Measurements from ENCODE around the gene TNFAIP8L3. TPM values are rescaled to one million over a fixed set of nuclear protein-coding genes. Genes with fewer than 3 reads are reported as not detected.

Gene TNFAIP8L3
- total RNA-seq, 1 experiment from 2014 or later, result 0.20 TPM

DNA sequence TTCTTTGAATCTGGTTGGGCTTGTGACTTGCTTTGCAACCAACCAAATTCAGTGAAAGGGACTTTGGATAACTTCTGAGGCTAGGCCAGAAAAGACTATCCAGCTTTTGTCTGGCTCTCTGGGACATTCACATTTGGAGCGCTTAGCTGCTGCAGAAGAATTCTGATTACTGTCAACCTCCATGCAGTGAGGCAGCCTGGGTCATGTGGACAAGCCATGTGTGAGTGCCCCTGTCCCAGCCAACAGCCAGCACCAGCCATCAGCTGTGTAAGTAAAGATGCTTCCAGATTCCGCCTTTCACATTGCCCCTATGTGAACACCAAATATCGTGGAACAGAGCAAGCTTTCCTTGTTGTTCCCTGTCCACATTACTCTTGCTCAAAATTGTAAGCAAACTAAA lies 12.9 kb upstream of the TNFAIP8L3 start:
- TF ChIP-seq EZH2 (IDR thresholded peaks at IDR 0.05; ENCODE audit: low read depth), result no peak
- TF ChIP-seq, protein P1, sequence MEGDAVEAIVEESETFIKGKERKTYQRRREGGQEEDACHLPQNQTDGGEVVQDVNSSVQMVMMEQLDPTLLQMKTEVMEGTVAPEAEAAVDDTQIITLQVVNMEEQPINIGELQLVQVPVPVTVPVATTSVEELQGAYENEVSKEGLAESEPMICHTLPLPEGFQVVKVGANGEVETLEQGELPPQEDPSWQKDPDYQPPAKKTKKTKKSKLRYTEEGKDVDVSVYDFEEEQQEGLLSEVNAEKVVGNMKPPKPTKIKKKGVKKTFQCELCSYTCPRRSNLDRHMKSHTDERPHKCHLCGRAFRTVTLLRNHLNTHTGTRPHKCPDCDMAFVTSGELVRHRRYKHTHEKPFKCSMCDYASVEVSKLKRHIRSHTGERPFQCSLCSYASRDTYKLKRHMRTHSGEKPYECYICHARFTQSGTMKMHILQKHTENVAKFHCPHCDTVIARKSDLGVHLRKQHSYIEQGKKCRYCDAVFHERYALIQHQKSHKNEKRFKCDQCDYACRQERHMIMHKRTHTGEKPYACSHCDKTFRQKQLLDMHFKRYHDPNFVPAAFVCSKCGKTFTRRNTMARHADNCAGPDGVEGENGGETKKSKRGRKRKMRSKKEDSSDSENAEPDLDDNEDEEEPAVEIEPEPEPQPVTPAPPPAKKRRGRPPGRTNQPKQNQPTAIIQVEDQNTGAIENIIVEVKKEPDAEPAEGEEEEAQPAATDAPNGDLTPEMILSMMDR (conservative IDR thresholded peaks at IDR 0.05), result no peak
- ChIA-PET CTCF (no interaction called here), POLR2A (ENCODE audit: unreplicated experiment) (no interaction called here)
- H3K4me3 ChIP-seq, result no peak overlapping the region
- intact Hi-C loops (cut with micrococcal nuclease; ENCODE audit: unreplicated experiment), result no loop called here
- H4K20me1 ChIP-seq (ENCODE audit: insufficient read depth), result no peaks in the 10 kb centered on the region
- no peaks in the 10 kb centered on the region for H3K9me2 ChIP-seq (ENCODE audit: insufficient read depth)
- no peaks in the 10 kb centered on the region for H3K27me3 ChIP-seq (ENCODE audit: insufficient read depth, low read depth)
- H3K27ac ChIP-seq, result no peak overlapping the region
- no peaks in the 10 kb centered on the region for H3K9me3 ChIP-seq (ENCODE audit: insufficient read depth, low read depth)
- no peak for DNase-seq
- no peaks in the 10 kb centered on the region for H3K36me3 ChIP-seq (ENCODE audit: low read depth)
- no peaks in the 10 kb centered on the region for H3K4me1 ChIP-seq (replicated peaks; ENCODE audit: insufficient read depth)
- no peaks in the 10 kb centered on the region for H3K79me2 ChIP-seq (ENCODE audit: low read depth)
- no peak overlapping the region for H3K4me2 ChIP-seq
- no peak overlapping the region for H2AFZ ChIP-seq
- no peaks in the 10 kb centered on the region for H3F3A ChIP-seq (ENCODE audit: insufficient read depth, low read depth)
- BruUV-seq (replicated peaks), result no TSS peak

DNA sequence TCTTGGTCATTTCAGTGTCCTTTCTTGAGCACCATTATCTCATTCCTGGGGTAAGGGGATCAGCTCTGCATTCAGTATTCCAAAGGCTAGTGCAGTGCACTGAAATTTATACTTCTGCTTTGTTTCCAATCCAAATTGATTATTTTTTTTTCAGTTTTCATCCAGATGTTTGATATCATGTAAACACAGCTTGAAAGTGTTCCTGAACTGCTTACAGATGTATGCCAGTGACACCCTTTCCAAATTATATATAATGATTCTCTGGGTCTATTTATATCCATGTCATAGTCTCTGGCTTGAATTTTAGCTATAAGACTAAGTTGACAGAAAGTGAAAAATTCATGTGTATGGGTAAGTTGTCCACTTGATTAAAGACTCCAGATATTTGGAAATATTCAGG lies 11.8 kb upstream of the TNFAIP8L3 start:
- no peak overlapping the region for H3K4me3 ChIP-seq
- no TSS peak for BruUV-seq (replicated peaks)
- no peaks in the 10 kb centered on the region for H3K79me2 ChIP-seq (ENCODE audit: low read depth)
- TF ChIP-seq EZH2 (IDR thresholded peaks at IDR 0.05; ENCODE audit: low read depth), result no peak
- TF ChIP-seq, protein P1 (conservative IDR thresholded peaks at IDR 0.05), result no peak
- no peaks in the 10 kb centered on the region for H3K9me2 ChIP-seq (ENCODE audit: insufficient read depth)
- H3F3A ChIP-seq (ENCODE audit: insufficient read depth, low read depth), result no peaks in the 10 kb centered on the region
- H3K9me3 ChIP-seq (ENCODE audit: insufficient read depth, low read depth), result no peaks in the 10 kb centered on the region
- H2AFZ ChIP-seq, result no peak overlapping the region
- H3K4me1 ChIP-seq (replicated peaks; ENCODE audit: insufficient read depth), result no peaks in the 10 kb centered on the region
- ChIA-PET POLR2A (ENCODE audit: unreplicated experiment) (no interaction called here), CTCF (no interaction called here)
- intact Hi-C loops (cut with micrococcal nuclease; ENCODE audit: unreplicated experiment), result no loop called here
- no peaks in the 10 kb centered on the region for H3K27me3 ChIP-seq (ENCODE audit: insufficient read depth, low read depth)
- DNase-seq, result no peak
- H3K4me2 ChIP-seq, result no peak overlapping the region
- H4K20me1 ChIP-seq (ENCODE audit: insufficient read depth), result no peaks in the 10 kb centered on the region
- H3K36me3 ChIP-seq (ENCODE audit: low read depth), result no peaks in the 10 kb centered on the region
- H3K27ac ChIP-seq, result no peak overlapping the region

DNA sequence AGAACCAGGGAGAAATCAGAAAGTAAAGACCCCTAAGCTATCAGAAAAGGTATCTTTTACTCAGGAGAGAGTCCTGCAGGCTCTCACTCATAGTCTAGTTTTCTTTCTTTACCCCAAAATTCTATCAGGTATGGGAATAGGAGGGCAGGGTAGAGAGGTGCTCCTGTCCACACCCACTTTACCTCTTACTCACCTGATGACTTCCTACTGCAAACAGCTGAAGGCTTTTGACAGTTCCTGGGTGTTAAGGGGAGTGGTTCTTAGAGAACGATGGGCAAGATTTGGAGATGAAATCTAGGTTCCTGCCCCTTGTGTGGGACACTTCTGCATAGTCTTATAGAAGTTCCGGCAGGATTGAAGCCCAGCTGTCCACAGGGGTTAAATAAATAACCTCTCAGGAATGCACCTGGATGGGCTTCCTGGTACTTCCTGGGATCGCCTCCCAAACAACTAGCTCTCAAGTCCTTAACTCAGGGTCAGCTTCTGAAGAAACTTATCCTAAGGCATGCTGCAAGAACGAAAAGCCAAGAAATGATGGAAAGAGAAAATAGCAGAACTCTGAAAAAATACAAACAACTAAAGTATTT lies 10.8 kb upstream of the TNFAIP8L3 start:
- Histone ChIP-seq H3K9me3 (ENCODE audit: insufficient read depth, low read depth) (no peaks in the 10 kb centered on the region), H2AFZ (no peak overlapping the region), H3K4me2 (no peak overlapping the region), H3K79me2 (ENCODE audit: low read depth) (no peaks in the 10 kb centered on the region), H3K4me3 (no peak overlapping the region), H3K36me3 (ENCODE audit: low read depth) (no peaks in the 10 kb centered on the region), H3K4me1 (replicated peaks; ENCODE audit: insufficient read depth) (no peaks in the 10 kb centered on the region), H3K9me2 (ENCODE audit: insufficient read depth) (no peaks in the 10 kb centered on the region), H3F3A (ENCODE audit: insufficient read depth, low read depth) (no peaks in the 10 kb centered on the region), H3K27ac (no peak overlapping the region), H4K20me1 (ENCODE audit: insufficient read depth) (no peaks in the 10 kb centered on the region), H3K27me3 (ENCODE audit: insufficient read depth, low read depth) (no peaks in the 10 kb centered on the region)
- ChIA-PET POLR2A (ENCODE audit: unreplicated experiment) (no interaction called here), CTCF (no interaction called here)
- BruUV-seq (replicated peaks), result no TSS peak
- DNase-seq, result no peak
- TF ChIP-seq EZH2 (IDR thresholded peaks at IDR 0.05; ENCODE audit: low read depth), result no peak
- TF ChIP-seq, protein P1 (conservative IDR thresholded peaks at IDR 0.05), result no peak
- intact Hi-C loops (cut with micrococcal nuclease; ENCODE audit: unreplicated experiment), result no loop called here
